Measurements from ENCODE around the gene G6PC2. TPM values are rescaled to one million over a fixed set of nuclear protein-coding genes. Genes with fewer than 3 reads are reported as not detected.

Gene G6PC2
- total RNA-seq, 4 donors from 2014 or later = not detected

- Histone ChIP-seq H3K4me3 (no peak overlapping the region), H3K27ac (replicated peaks in 1 of 4) (no peak overlapping the region), H3K4me1 (no peaks in the 10 kb centered on the region), H3K27me3 (no peaks in the 10 kb centered on the region), H3K9me3 (no peaks in the 10 kb centered on the region), H3K36me3 (no peaks in the 10 kb centered on the region)
- TF ChIP-seq EP300 (IDR thresholded peaks at IDR 0.05) (no peak), CTCF (IDR thresholded peaks at IDR 0.05) (peak; percentile 44 to 66 (median 60)), POLR2AphosphoS5 (IDR thresholded peaks at IDR 0.05) (no peak), POLR2A (IDR thresholded peaks at IDR 0.05; ENCODE audit: low read depth) (no peak)
- 24% methylated on average over 4 of the region's 4 CpGs for WGBS
- intact Hi-C loops (cut with DNase I) = loop anchor here (1.0 to 10.0 kb wide), 2 partner anchors 146 to 574 kb away; no protein-coding TSS in a partner anchor
- no peak for DNase-seq (ENCODE audit: extremely low spot score)
Measured at GRCh38 chr2:168920504-168921157, 19.5 kb downstream of the G6PC2 start.

GRCh38 chr2:168926621-168927386, 25.7 kb downstream of the G6PC2 start:
- Histone ChIP-seq H3K27ac (replicated peaks in 1 of 4) (no peak overlapping the region), H3K4me3 (no peak overlapping the region), H3K36me3 (no peaks in the 10 kb centered on the region), H3K9me3 (no peaks in the 10 kb centered on the region), H3K27me3 (peaks cover 0 to 4% (median 0%) of the 10 kb centered on the region in 4 donors), H3K4me1 (no peaks in the 10 kb centered on the region)
- WGBS = 77% methylated on average over 3 of the region's 3 CpGs
- DNase-seq (ENCODE audit: extremely low spot score) = no peak
- intact Hi-C loops (cut with DNase I) = loop anchor here (10.0 kb wide), 1 partner anchor 152 kb away; no protein-coding TSS in a partner anchor
- TF ChIP-seq EP300 (IDR thresholded peaks at IDR 0.05) (no peak), CTCF (IDR thresholded peaks at IDR 0.05) (no peak), POLR2AphosphoS5 (IDR thresholded peaks at IDR 0.05) (no peak), POLR2A (IDR thresholded peaks at IDR 0.05; ENCODE audit: low read depth) (no peak)

GRCh38 chr2:168928113-168928831, 27.2 kb downstream of the G6PC2 start:
- intact Hi-C loops (cut with DNase I) = loop anchor here (10.0 kb wide), 1 partner anchor 153 kb away; no protein-coding TSS in a partner anchor
- H3K27ac ChIP-seq (replicated peaks in 1 of 4) = no peak overlapping the region
- no peak for DNase-seq (ENCODE audit: extremely low spot score)
- no peak overlapping the region for H3K4me3 ChIP-seq
- no peaks in the 10 kb centered on the region for H3K4me1 ChIP-seq
- no peaks in the 10 kb centered on the region for H3K9me3 ChIP-seq
- 93% methylated on average over 3 of the region's 3 CpGs for WGBS
- no peaks in the 10 kb centered on the region for H3K36me3 ChIP-seq
- TF ChIP-seq CTCF (IDR thresholded peaks at IDR 0.05) (no peak), EP300 (IDR thresholded peaks at IDR 0.05) (no peak), POLR2A (IDR thresholded peaks at IDR 0.05; ENCODE audit: low read depth) (no peak), POLR2AphosphoS5 (IDR thresholded peaks at IDR 0.05) (no peak)
- H3K27me3 ChIP-seq = peaks cover 0 to 4% (median 0%) of the 10 kb centered on the region in 4 donors

- H3K27me3 ChIP-seq = peaks cover 0 to 4% (median 0%) of the 10 kb centered on the region in 4 donors
- H3K27ac ChIP-seq (replicated peaks in 1 of 4) = no peak overlapping the region
- DNase-seq (ENCODE audit: extremely low spot score) = no peak
- no peaks in the 10 kb centered on the region for H3K36me3 ChIP-seq
- TF ChIP-seq POLR2AphosphoS5 (IDR thresholded peaks at IDR 0.05) (no peak), CTCF (IDR thresholded peaks at IDR 0.05) (no peak), POLR2A (IDR thresholded peaks at IDR 0.05; ENCODE audit: low read depth) (no peak), EP300 (IDR thresholded peaks at IDR 0.05) (no peak)
- no peaks in the 10 kb centered on the region for H3K4me1 ChIP-seq
- WGBS = 58% methylated on average over 3 of the region's 3 CpGs
- H3K9me3 ChIP-seq = no peaks in the 10 kb centered on the region
- H3K4me3 ChIP-seq = no peak overlapping the region
- intact Hi-C loops (cut with DNase I) = loop anchor here (10.0 kb wide), 1 partner anchor 154 kb away; no protein-coding TSS in a partner anchor
Measured at GRCh38 chr2:168929031-168929430, 27.9 kb downstream of the G6PC2 start.

Data from esophagus muscularis mucosa (tissue), 4 donors.